UCSD-AML1 (cell line): ENCODE results near the gene CAB39L.

Experiments
- DNase-seq: peaks from one replicate; lab custom pipeline; 2025; ENCODE audit not compliant: unreplicated experiment; lab: John Stamatoyannopoulos, UW

CAB39L gene

GRCh38 chr13:49314344-49314882, 129.5 kb downstream of the CAB39L start:
- no peak for DNase-seq

- no peak for DNase-seq
These were observed 132.0 kb downstream of the CAB39L start for GRCh38 chr13:49311816-49312215.

GRCh38 chr13:49310251-49310650, 133.6 kb downstream of the CAB39L start:
- DNase-seq = no peak

- DNase-seq = no peak
These were observed 134.9 kb downstream of the CAB39L start for GRCh38 chr13:49308921-49309408.

- DNase-seq = no peak
These were observed 135.6 kb downstream of the CAB39L start for GRCh38 chr13:49308097-49308875.

- no peak for DNase-seq
These were observed 136.5 kb downstream of the CAB39L start for GRCh38 chr13:49307365-49307764.

- DNase-seq = no peak
These were observed 138.0 kb downstream of the CAB39L start for GRCh38 chr13:49305792-49306425.

- DNase-seq = no peak
These were observed 138.8 kb downstream of the CAB39L start for GRCh38 chr13:49304763-49305700.

GRCh38 chr13:49304356-49304755, 139.5 kb downstream of the CAB39L start:
- DNase-seq = no peak

- no peak for DNase-seq
These were observed 140.2 kb downstream of the CAB39L start for GRCh38 chr13:49303533-49304252.

- no peak for DNase-seq
These were observed 141.0 kb downstream of the CAB39L start for GRCh38 chr13:49302817-49303216.

- no peak for DNase-seq
These were observed 141.6 kb downstream of the CAB39L start for GRCh38 chr13:49302222-49302621.

- peak; percentile 61 for DNase-seq
These were observed 142.9 kb downstream of the CAB39L start for GRCh38 chr13:49300739-49301589.

- DNase-seq = no peak
These were observed 143.6 kb downstream of the CAB39L start for GRCh38 chr13:49300276-49300675.

- DNase-seq = no peak
These were observed 144.8 kb downstream of the CAB39L start for GRCh38 chr13:49298903-49299605.

GRCh38 chr13:49298416-49298815, 145.4 kb downstream of the CAB39L start:
- no peak for DNase-seq

GRCh38 chr13:49297338-49297737, 146.5 kb downstream of the CAB39L start:
- DNase-seq = no peak

GRCh38 chr13:49296659-49297058, 147.2 kb downstream of the CAB39L start:
- DNase-seq = no peak

- no peak for DNase-seq
These were observed 148.6 kb downstream of the CAB39L start for GRCh38 chr13:49295244-49295643.
